Calu3 (cell line): ENCODE results near the gene STK38. TPM values are rescaled to one million over a fixed set of nuclear protein-coding genes. Genes with fewer than 3 reads are reported as not detected.

Experiments
- BruUV-seq: library from RNA; stranded (reverse); fragments of 400-500 nt; replicated peaks from 2 replicates; lab custom pipeline; 2021; lab: Mats Ljungman, UMichigan
- CTCF ChIA-PET: fragments of 300-600 bp; sonication (Branson Sonifier 250); formaldehyde crosslinking; loops from one replicate; lab custom pipeline; 2022; ENCODE audit warnings: antibody characterized with exemption; lab: Charles Lee
- DNase-seq: peaks from one replicate; pipeline ENCODE4 v3.0.0; 2022
- H3K27ac Mint-ChIP-seq: one replicate; pipeline ENCODE4 v1.8.0; 2022; ENCODE audit warnings: mixed read lengths; ENCODE audit not compliant: unreplicated experiment
- H3K27me3 Mint-ChIP-seq: one replicate; pipeline ENCODE4 v1.8.0; 2022; ENCODE audit warnings: mixed read lengths; ENCODE audit not compliant: unreplicated experiment
- H3K36me3 Mint-ChIP-seq: one replicate; pipeline ENCODE4 v1.8.0; 2022; ENCODE audit warnings: mild to moderate bottlenecking, moderate library complexity, mixed read lengths; ENCODE audit not compliant: insufficient read depth, unreplicated experiment
- H3K4me1 Mint-ChIP-seq: one replicate; pipeline ENCODE4 v1.8.0; 2022; ENCODE audit warnings: mild to moderate bottlenecking, low read depth, mixed read lengths; ENCODE audit not compliant: unreplicated experiment
- H3K4me3 Mint-ChIP-seq: one replicate; pipeline ENCODE4 v1.8.0; 2022; ENCODE audit warnings: mild to moderate bottlenecking, low read depth, moderate library complexity, mixed read lengths; ENCODE audit not compliant: unreplicated experiment
- H3K9me3 Mint-ChIP-seq: one replicate; pipeline ENCODE4 v1.8.0; 2022; ENCODE audit warnings: low read depth, mixed read lengths; ENCODE audit not compliant: unreplicated experiment
- intact Hi-C: fragments of 100-400 bp; cut with micrococcal nuclease; formaldehyde crosslinking; loops from one replicate; pipeline ENCODE4 v1.10.0; 2022; ENCODE audit not compliant: unreplicated experiment
- total RNA-seq: library from RNA; stranded (reverse); gene quantifications from 2 replicates; pipeline ENCODE4 v1.2.3, GENCODE V29; 2022
- TF ChIP-seq, protein P1 (sequence below): fragments of 200-600 bp; IDR thresholded peaks from one replicate; pipeline ENCODE4 v1.8.0; 2022; ENCODE audit warnings: antibody characterized with exemption; ENCODE audit not compliant: unreplicated experiment

STK38 gene
- total RNA-seq, 1 experiment from 2014 or later = 70.3 TPM

DNA sequence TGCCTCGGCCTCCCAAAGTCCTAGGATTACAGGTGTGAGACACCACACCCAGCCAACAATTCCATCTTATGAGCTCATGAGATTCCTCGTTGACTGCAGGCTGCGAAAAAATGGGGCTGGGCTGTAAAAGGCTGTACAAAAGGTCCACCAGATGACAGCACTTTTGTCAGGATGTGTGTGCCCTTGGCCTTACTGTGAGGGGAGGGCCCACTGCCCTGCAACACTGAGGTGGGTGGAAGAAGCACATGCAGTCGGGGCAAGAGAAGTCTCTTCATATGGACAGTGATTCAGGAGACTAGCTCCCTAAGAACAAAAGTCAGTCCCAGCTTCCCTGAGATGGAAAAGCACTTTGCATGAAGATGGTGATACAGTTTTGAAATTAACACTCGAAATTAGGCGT is 54.0 kb downstream of the STK38 start:
- CTCF ChIA-PET = interaction anchor here (0.7 kb wide), 1 partner anchor 720 kb away, joined by 5 read pairs; no protein-coding TSS in a partner anchor
- Mint-ChIP-seq H3K27me3 (no peaks in the 10 kb centered on the region), H3K36me3 (peaks cover 52% of the 10 kb centered on the region), H3K4me1 (no peaks in the 10 kb centered on the region), H3K9me3 (no peaks in the 10 kb centered on the region), H3K27ac (peak overlapping the region; percentile 18), H3K4me3 (no peak overlapping the region)
- no peak for DNase-seq
- BruUV-seq = no TSS peak
- intact Hi-C loops = no loop called here
- TF ChIP-seq, protein P1, sequence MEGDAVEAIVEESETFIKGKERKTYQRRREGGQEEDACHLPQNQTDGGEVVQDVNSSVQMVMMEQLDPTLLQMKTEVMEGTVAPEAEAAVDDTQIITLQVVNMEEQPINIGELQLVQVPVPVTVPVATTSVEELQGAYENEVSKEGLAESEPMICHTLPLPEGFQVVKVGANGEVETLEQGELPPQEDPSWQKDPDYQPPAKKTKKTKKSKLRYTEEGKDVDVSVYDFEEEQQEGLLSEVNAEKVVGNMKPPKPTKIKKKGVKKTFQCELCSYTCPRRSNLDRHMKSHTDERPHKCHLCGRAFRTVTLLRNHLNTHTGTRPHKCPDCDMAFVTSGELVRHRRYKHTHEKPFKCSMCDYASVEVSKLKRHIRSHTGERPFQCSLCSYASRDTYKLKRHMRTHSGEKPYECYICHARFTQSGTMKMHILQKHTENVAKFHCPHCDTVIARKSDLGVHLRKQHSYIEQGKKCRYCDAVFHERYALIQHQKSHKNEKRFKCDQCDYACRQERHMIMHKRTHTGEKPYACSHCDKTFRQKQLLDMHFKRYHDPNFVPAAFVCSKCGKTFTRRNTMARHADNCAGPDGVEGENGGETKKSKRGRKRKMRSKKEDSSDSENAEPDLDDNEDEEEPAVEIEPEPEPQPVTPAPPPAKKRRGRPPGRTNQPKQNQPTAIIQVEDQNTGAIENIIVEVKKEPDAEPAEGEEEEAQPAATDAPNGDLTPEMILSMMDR = no peak

DNA sequence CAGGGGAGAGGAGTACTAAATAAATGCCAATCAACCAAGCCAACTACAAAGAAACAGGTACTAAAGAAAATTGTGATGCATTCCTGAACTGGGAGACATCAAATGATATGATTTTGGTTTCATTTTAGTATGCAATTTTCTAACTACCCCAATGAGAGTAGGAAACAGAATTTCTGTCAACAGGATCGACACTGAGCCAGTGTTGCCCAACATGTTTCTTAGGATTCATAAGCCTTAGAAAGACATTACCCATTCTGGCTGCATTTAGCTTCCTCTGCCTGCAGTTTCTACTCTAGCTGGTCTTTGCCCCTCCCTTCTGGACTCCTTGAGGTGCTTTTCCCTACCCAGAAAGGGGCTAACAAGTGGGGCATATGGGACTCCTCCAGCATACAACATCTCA is 54.7 kb downstream of the STK38 start:
- H3K27me3 Mint-ChIP-seq = no peaks in the 10 kb centered on the region

DNA sequence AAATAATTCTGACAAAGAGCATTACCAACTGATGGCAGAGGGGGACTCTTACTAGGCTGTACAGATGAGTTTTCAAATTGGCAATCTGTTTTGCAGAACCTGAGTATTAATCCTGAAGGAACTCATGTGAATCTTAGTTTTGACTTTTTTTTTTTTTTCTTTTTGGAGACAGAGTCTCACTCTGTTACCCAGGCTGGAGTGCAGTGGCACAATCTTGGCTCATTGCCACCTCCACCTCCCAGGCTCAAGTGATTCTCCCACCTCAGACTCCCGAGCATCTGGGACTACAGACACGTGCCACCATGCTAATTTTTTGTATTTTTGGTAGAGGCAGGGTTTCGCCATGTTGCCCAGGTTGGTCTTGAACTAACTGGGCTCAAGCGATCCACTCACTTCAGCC is 55.2 kb downstream of the STK38 start:
- BruUV-seq = no TSS peak
- peak overlapping the region; percentile 28 for H3K27ac Mint-ChIP-seq
- DNase-seq = no peak
- intact Hi-C loops = no loop called here
- CTCF ChIA-PET = no interaction called here
- H3K27me3 Mint-ChIP-seq = no peaks in the 10 kb centered on the region
- no peaks in the 10 kb centered on the region for H3K9me3 Mint-ChIP-seq
- no peaks in the 10 kb centered on the region for H3K4me1 Mint-ChIP-seq
- H3K4me3 Mint-ChIP-seq = no peak overlapping the region
- peaks cover 47% of the 10 kb centered on the region for H3K36me3 Mint-ChIP-seq
- TF ChIP-seq, protein P1 = no peak

More for the DNA sequence above, 54.7 kb downstream of the STK38 start:
- no peaks in the 10 kb centered on the region for H3K9me3 Mint-ChIP-seq
- no peaks in the 10 kb centered on the region for H3K4me1 Mint-ChIP-seq
- intact Hi-C loops = no loop called here
- BruUV-seq = no TSS peak
- no peak for DNase-seq
- peaks cover 52% of the 10 kb centered on the region for H3K36me3 Mint-ChIP-seq
- H3K4me3 Mint-ChIP-seq = no peak overlapping the region
- TF ChIP-seq, protein P1 = no peak
- H3K27ac Mint-ChIP-seq = no peak overlapping the region
- CTCF ChIA-PET = interaction anchor here (0.7 kb wide), 1 partner anchor 721 kb away, joined by 5 read pairs; no protein-coding TSS in a partner anchor

DNA sequence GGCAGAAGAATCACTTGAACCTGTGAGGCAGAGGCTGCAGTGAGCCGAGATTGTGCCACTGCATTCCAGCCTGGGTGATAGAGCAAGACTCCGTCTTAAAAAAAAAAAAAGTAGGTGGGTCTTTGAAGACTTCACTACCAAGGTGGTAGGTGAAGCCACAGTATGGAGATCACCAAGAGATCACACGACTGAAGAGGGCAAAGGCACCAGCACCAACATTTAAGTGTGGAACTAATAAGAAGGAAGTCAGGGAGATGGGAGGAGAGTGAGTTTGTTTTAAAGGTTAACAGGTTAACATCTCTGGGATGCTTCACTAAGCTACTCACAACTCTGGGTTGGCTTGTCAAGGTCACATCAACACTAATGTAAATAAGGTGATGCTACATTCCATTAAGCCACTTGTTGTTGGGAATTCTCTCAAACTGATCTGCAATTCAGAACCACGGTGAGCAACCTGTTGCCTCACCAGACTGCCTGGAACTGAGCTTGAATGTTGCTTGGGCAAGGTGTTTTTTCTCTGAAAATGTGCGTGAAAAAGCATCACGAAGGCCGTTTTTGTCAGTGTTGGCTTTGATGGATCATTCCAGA is 55.8 kb downstream of the STK38 start:
- no peaks in the 10 kb centered on the region for H3K4me1 Mint-ChIP-seq
- no peaks in the 10 kb centered on the region for H3K9me3 Mint-ChIP-seq
- CTCF ChIA-PET = no interaction called here
- H3K36me3 Mint-ChIP-seq = peaks cover 48% of the 10 kb centered on the region
- H3K4me3 Mint-ChIP-seq = no peak overlapping the region
- DNase-seq = no peak
- TF ChIP-seq, protein P1 = no peak
- intact Hi-C loops = no loop called here
- BruUV-seq = no TSS peak
- H3K27me3 Mint-ChIP-seq = no peaks in the 10 kb centered on the region
- H3K27ac Mint-ChIP-seq = peak overlapping the region; percentile 28
